ENCODE data around the gene DDX47. TPM values are rescaled to one million over a fixed set of nuclear protein-coding genes. Genes with fewer than 3 reads are reported as not detected.

The DDX47 gene
- total RNA-seq, 1 donor from 2014 or later, result 59.6 TPM

GRCh38 chr12:12777092-12777491 lies 36.1 kb upstream of the DDX47 start:
- Histone ChIP-seq H3K9me3 (no peaks in the 10 kb centered on the region), H3K27me3 (no peaks in the 10 kb centered on the region), H3K27ac (no peak overlapping the region), H3K4me1 (peaks cover 4% of the 10 kb centered on the region), H3K36me3 (no peaks in the 10 kb centered on the region), H3K4me3 (no peak overlapping the region)
- DNase-seq, result no peak
- peak; percentile 32 for ATAC-seq
- TF ChIP-seq, protein P1, sequence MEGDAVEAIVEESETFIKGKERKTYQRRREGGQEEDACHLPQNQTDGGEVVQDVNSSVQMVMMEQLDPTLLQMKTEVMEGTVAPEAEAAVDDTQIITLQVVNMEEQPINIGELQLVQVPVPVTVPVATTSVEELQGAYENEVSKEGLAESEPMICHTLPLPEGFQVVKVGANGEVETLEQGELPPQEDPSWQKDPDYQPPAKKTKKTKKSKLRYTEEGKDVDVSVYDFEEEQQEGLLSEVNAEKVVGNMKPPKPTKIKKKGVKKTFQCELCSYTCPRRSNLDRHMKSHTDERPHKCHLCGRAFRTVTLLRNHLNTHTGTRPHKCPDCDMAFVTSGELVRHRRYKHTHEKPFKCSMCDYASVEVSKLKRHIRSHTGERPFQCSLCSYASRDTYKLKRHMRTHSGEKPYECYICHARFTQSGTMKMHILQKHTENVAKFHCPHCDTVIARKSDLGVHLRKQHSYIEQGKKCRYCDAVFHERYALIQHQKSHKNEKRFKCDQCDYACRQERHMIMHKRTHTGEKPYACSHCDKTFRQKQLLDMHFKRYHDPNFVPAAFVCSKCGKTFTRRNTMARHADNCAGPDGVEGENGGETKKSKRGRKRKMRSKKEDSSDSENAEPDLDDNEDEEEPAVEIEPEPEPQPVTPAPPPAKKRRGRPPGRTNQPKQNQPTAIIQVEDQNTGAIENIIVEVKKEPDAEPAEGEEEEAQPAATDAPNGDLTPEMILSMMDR (IDR thresholded peaks at IDR 0.05), result no peak
- intact Hi-C loops (cut with DNase I), result no loop called here

GRCh38 chr12:12779007-12779406 lies 34.1 kb upstream of the DDX47 start:
- TF ChIP-seq, protein P1 (IDR thresholded peaks at IDR 0.05), result no peak
- DNase-seq (no peak), ATAC-seq (no peak)
- H3K9me3 ChIP-seq, result no peaks in the 10 kb centered on the region
- no peak overlapping the region for H3K27ac ChIP-seq
- H3K36me3 ChIP-seq, result no peaks in the 10 kb centered on the region
- peaks cover 4% of the 10 kb centered on the region for H3K4me1 ChIP-seq
- no peaks in the 10 kb centered on the region for H3K27me3 ChIP-seq
- no peak overlapping the region for H3K4me3 ChIP-seq
- intact Hi-C loops (cut with DNase I), result no loop called here

- intact Hi-C loops (cut with DNase I), result no loop called here
- H3K27ac ChIP-seq, result no peak overlapping the region
These were observed 33.6 kb upstream of the DDX47 start for GRCh38 chr12:12779529-12779928.

DNA sequence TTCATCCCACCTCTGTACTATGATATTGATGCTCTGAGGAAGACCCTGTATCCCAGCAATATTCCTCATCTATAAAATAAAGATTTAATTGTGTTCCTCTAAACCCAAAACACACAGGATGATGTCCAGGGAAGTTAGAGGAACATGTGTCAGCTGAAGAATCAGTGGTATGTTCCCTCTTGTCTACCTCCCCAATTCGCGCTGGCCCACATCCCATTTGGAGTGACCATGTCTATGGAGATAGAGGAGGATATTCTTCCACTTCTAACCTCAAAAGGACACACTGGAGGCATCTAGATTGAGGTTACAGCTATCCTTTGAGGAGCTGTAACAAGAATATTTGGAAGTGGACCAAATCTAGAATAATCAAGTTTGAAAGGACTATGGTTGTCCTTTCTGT lies 29.0 kb upstream of the DDX47 start:
- no peak for ATAC-seq
- no peak for DNase-seq
- no peaks in the 10 kb centered on the region for H3K36me3 ChIP-seq
- H3K27me3 ChIP-seq, result no peaks in the 10 kb centered on the region
- H3K4me1 ChIP-seq, result peaks cover 21% of the 10 kb centered on the region
- intact Hi-C loops (cut with DNase I), result no loop called here
- peak overlapping the region; percentile 90 for H3K27ac ChIP-seq
- TF ChIP-seq, protein P1 (IDR thresholded peaks at IDR 0.05), result no peak
- no peak overlapping the region for H3K4me3 ChIP-seq
- H3K9me3 ChIP-seq, result no peaks in the 10 kb centered on the region

More at GRCh38 chr12:12779529-12779928, 33.6 kb upstream of the DDX47 start:
- H3K36me3 ChIP-seq, result no peaks in the 10 kb centered on the region
- H3K27me3 ChIP-seq, result no peaks in the 10 kb centered on the region
- no peak overlapping the region for H3K4me3 ChIP-seq
- no peak for DNase-seq
- H3K4me1 ChIP-seq, result peaks cover 4% of the 10 kb centered on the region
- ATAC-seq, result peak; percentile 84
- H3K9me3 ChIP-seq, result no peaks in the 10 kb centered on the region
- TF ChIP-seq, protein P1 (IDR thresholded peaks at IDR 0.05), result no peak

DNA sequence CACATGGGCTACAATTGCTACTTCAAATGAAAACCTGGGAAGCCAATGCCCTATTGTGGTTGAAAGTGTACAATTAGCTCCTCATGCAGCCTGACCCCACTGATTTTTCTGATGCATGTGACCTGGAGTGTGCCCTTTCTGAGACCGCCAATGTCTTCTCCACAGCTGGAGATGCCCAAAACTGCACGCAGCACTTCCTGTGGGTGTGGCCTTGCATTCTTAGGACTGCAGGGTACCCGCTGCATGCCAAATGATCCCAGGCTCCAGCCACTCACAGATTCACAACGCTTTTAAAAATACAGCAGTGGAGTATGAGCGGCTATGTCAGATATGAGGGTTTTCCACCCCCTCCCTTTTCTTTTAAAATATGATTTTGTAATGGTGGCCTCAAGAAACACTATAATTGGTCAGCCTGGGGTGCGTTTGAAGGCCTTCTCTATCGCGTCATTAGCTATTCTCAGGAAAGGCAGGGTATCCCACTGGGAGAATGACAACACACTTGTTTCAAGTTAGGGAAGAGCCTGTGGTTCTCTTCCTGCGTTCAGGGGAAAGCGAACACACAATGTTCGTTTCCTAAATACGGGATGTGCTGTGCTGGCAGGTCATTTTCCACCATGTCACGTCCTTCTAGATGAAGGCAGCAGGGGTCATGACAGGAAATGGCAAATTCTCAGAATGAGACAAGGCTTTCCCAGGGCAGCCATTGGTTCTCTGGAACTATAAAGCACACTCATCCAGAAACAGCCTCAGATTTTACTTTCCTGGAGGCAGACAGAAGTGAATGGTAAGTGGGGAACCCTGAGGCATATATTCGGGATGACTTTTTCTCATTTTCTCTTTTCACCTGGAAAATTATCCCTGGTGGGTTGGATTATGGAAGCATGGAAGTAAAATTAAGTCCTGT lies 28.0 kb upstream of the DDX47 start, which contains the start of gene APOLD1:
TSS of gene APOLD1 (plus strand) at position 749 of the 904 bp plus-strand sequence. CDS start at position 782, 33 bp downstream.
- no peak for ATAC-seq
- TF ChIP-seq, protein P1 (IDR thresholded peaks at IDR 0.05), result no peak
- Histone ChIP-seq H3K36me3 (no peaks in the 10 kb centered on the region), H3K4me1 (peaks cover 19% of the 10 kb centered on the region), H3K27me3 (no peaks in the 10 kb centered on the region), H3K27ac (peak within 1 kb of the TSS; percentile 90), H3K4me3 (peak within 1 kb of the TSS; percentile 76), H3K9me3 (no peaks in the 10 kb centered on the region)
- no peak for DNase-seq
- intact Hi-C loops (cut with DNase I), result no loop called here
